Measurements from ENCODE around the gene RABEPK. TPM values are rescaled to one million over a fixed set of nuclear protein-coding genes. Genes with fewer than 3 reads are reported as not detected.
"Not testable (repeated sequence)": the region's sequence is repeated elsewhere in the genome, so short reads cannot be mapped to it uniquely, and the experiment has no call there.

The RABEPK gene
- total and polyA plus RNA-seq, 8 donors = 11.2 to 32.6 (median 16.2) TPM

DNA sequence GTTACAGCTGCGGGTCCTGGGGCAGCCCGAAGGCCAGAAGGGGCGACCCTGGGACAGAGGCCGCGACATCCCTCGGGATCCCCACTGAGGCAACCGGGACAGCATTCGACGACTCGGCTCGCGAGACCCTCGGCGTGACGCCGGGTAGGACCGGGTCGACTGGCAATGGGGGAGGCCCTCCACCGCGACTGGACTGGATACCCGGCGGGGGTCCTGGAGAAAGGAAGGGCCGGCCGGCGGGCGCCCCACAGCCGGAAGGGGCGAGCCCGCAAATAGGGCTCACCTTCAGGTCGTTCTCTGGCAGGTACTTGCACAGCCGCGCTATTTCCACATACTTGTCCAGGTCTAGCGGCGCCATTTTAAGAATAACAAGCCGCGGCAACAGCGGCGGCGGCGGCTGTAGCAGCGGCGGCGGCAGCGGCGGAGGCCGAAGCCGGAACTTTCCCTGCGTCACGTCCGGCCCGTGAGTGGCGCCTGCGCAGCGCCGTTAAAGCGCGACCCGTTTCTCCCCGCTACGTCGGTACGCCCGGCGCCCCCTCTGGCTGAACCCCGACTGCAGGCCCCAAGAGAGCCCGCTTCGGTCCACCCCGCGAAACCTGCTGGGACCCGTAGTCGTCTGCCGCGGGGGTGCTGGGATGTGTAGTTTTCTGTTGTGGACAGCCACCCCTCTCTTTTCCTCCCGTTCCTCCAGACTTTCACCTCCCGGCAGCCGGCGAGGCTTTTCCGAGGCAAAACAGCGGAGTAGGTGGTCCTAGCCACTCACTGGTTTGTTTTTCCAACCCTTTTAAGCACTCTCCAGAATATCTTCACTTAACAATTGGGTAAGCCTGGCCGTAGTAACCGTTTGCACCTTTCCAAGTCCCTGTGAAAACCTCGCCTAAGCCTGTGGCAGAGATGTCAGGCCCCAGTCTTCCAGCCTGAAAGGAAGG, 10.7 kb upstream of the RABEPK start, which contains the start of gene PPP6C:
Gene PPP6C, minus strand, starts transcription at position 443 of the 929 bp plus-strand sequence. Its CDS starts 85 bp downstream, at position 358.
- intact Hi-C loops (cut with DNase I; ENCODE audit: low total_unique reads) = no loop called here
- Histone ChIP-seq H3K27ac (peak within 1 kb of the TSS; percentile 90 to 98 (median 92)), H3K4me3 (peak within 1 kb of the TSS; percentile 73 to 100 (median 90)), H3K4me1 (peaks cover 30 to 58% (median 47%) of the 10 kb centered on the region in 4 donors), H3K9me3 (no peaks in the 10 kb centered on the region), H3K36me3 (no peaks in the 10 kb centered on the region), H3K27me3 (no peaks in the 10 kb centered on the region)
- 0 to 1% (median 0%) methylated on average over 33 to 82 of the region's 82 CpGs for WGBS, 5 donors
- TF ChIP-seq EP300 (IDR thresholded peaks at IDR 0.05) (no peak), POLR2AphosphoS5 (IDR thresholded peaks at IDR 0.05) (peak; percentile 69 to 94 (median 87)), POLR2A (IDR thresholded peaks at IDR 0.05) (peak in 2 of 4 donors; percentile 6 to 42)
- TF ChIP-seq, protein P1, sequence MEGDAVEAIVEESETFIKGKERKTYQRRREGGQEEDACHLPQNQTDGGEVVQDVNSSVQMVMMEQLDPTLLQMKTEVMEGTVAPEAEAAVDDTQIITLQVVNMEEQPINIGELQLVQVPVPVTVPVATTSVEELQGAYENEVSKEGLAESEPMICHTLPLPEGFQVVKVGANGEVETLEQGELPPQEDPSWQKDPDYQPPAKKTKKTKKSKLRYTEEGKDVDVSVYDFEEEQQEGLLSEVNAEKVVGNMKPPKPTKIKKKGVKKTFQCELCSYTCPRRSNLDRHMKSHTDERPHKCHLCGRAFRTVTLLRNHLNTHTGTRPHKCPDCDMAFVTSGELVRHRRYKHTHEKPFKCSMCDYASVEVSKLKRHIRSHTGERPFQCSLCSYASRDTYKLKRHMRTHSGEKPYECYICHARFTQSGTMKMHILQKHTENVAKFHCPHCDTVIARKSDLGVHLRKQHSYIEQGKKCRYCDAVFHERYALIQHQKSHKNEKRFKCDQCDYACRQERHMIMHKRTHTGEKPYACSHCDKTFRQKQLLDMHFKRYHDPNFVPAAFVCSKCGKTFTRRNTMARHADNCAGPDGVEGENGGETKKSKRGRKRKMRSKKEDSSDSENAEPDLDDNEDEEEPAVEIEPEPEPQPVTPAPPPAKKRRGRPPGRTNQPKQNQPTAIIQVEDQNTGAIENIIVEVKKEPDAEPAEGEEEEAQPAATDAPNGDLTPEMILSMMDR (IDR thresholded peaks at IDR 0.05) = peak in 5 of 7 experiments; percentile 41 to 69 (median 54)
- peak; percentile 97 to 99 for DNase-seq

DNA sequence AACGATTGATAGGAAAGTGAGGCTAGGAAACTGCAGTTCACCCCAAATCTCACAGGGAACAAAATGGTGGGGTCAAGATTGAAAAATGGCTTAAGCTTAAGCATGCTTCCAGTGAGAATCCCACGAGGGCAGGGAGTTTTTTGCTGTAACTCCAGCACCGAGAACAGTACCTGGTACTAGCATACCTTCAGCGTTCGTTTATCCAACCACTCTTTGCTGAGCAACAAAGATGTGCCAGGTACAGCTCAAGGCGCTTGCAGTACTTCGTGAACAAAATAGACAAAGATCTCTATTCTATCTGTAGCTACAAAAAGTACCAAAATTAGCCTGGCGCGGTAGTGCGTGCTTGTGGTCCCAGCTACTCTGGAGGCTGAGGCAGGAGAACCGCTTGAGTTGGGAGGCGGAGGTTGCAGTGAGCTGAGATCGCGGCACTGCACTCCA, 10.0 kb upstream of the RABEPK start:
- no peak for TF ChIP-seq POLR2A (IDR thresholded peaks at IDR 0.05)
- Histone ChIP-seq H3K36me3 (no peaks in the 10 kb centered on the region), H3K9me3 (no peaks in the 10 kb centered on the region), H3K4me1 (peaks cover 30 to 50% (median 41%) of the 10 kb centered on the region in 4 donors), H3K27ac (peak overlapping the region; percentile 90 to 98 (median 92)), H3K27me3 (no peaks in the 10 kb centered on the region), H3K4me3 (peak overlapping the region; percentile 73 to 100 (median 90))
- intact Hi-C loops (cut with DNase I; ENCODE audit: low total_unique reads) = no loop called here
- DNase-seq = peak in 1 of 2 donors; percentile 35
- 44 to 59% (median 47%) methylated on average over 14 of the region's 14 CpGs for WGBS, 5 donors

DNA sequence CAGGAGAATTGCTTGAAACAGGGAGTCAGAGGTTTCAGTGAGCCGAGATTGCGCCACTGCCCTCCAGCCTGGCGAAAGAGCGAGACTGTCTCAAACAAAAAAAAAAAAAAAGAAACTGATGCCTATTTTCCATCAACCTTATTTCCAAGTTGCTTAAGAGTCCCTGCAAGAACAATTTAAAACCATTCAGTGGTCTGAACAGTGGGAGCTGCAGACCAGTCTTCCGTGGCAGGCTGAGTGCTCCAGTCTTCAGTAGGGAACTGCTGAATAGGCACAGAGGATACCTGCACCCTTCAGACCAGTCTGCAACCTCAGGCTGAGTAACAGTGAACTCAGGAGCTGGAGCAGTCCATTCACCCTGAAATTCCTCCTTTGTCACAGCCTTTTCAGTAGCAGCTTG, 5.9 kb upstream of the RABEPK start:
- DNase-seq; H3K27me3 ChIP-seq; H3K36me3 ChIP-seq; intact Hi-C loops (cut with DNase I; ENCODE audit: low total_unique reads); H3K9me3 ChIP-seq; H3K4me3 ChIP-seq; H3K27ac ChIP-seq: not testable (repeated sequence)
- H3K4me1 ChIP-seq = peaks cover 6 to 19% (median 16%) of the 10 kb centered on the region in 4 donors
- WGBS, 5 donors = 88 to 94% (median 90%) methylated on average over 5 of the region's 5 CpGs

DNA sequence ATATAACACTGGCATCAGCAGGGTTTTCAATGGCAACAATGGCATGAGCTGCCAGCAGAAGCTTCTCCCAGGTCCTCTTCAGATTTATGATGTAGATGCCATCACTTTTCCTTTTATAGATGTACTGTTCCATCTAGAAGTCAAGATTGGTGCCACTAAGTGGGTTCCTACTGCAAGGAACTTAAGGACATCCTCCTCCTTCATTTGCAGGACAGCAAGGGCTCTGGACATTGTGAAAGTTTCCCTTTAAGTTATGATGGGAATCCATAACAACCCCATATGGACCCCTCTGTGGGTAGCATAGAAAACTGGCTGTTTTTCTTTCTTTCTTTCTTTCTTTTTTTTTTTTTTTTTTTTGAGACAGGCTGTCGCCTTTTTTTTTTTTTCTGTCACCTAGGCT, 4.8 kb upstream of the RABEPK start:
- H3K27ac ChIP-seq; DNase-seq; H3K27me3 ChIP-seq; H3K4me3 ChIP-seq; intact Hi-C loops (cut with DNase I; ENCODE audit: low total_unique reads); H3K9me3 ChIP-seq; H3K36me3 ChIP-seq: not testable (repeated sequence)
- 60 to 100% (median 90%) methylated on average over 1 of the region's 1 CpG; no CpG with 5 or more reads in 1 of the 5 donors for WGBS, 5 donors
- peaks cover 3 to 15% (median 12%) of the 10 kb centered on the region in 4 donors for H3K4me1 ChIP-seq

DNA sequence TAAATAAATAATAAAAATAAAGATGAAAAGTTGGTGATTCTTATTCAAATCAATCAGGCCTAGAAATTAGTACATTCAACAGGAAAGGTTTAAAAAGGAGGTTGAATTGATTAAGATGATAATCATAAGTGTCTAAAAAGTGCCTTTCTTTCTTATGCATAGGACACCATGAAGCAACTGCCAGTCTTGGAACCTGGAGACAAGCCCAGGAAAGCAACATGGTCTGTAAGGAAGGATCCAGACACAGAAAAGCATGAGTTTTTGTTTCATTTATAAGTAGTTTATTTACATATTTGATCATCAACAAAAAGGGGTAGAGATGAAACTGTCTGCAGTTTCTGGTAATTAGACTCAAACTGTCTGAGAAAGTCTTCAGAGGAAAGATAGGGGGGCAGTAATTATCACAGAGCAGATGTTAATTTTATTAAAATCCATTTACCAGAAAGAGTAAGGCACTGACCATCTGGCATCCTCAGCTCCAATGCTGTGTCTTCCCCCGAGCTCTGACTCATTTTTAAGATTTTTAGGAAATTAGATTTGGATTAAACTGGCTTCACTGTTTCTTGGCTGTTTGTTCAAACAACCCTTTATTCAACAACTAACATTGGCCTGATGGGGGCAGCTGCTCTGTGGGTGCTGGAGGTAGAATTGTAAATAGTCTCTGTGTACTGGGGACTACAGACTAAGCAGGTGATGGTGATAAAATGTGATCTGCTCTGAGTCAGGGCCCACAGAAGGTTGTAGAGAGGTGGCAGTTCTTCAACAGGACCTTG, 2.7 kb downstream of the RABEPK start:
- Histone ChIP-seq H3K9me3 (no peaks in the 10 kb centered on the region), H3K27ac (no peak overlapping the region), H3K27me3 (no peaks in the 10 kb centered on the region), H3K4me1 (peaks cover 0 to 23% (median 21%) of the 10 kb centered on the region in 4 donors), H3K4me3 (no peak overlapping the region), H3K36me3 (peaks cover 14 to 51% (median 48%) of the 10 kb centered on the region in 4 donors)
- intact Hi-C loops (cut with DNase I; ENCODE audit: low total_unique reads) = no loop called here
- WGBS, 5 donors = 64 to 96% (median 82%) methylated on average over 1 of the region's 1 CpG
- TF ChIP-seq POLR2A (IDR thresholded peaks at IDR 0.05) (no peak), EP300 (IDR thresholded peaks at IDR 0.05) (no peak), POLR2AphosphoS5 (IDR thresholded peaks at IDR 0.05) (no peak)
- TF ChIP-seq, protein P1 (IDR thresholded peaks at IDR 0.05) = no peak
- DNase-seq = peak in 1 of 2 donors; percentile 43

Data from stomach (tissue), 9 donors.